ENCODE results near the gene ASB10. TPM values are rescaled to one million over a fixed set of nuclear protein-coding genes. Genes with fewer than 3 reads are reported as not detected.

The ASB10 gene
- total RNA-seq, 1 experiment from 2014 or later, result not detected

GRCh38 chr7:151133266-151133985 lies 53.6 kb downstream of the ASB10 start:
- Mint-ChIP-seq H3K27me3 (ENCODE audit: low read depth) (no peaks in the 10 kb centered on the region), H3K4me1 (peaks cover 9% of the 10 kb centered on the region), H3K4me3 (no peak overlapping the region), H3K9me3 (no peaks in the 10 kb centered on the region), H3K36me3 (peaks cover 26% of the 10 kb centered on the region), H3K27ac (no peak overlapping the region)
- TF ChIP-seq RELA (CRISPR knock-in tag; IDR thresholded peaks at IDR 0.05; ENCODE audit: borderline replicate concordance), result no peak
- TF ChIP-seq, protein P1, sequence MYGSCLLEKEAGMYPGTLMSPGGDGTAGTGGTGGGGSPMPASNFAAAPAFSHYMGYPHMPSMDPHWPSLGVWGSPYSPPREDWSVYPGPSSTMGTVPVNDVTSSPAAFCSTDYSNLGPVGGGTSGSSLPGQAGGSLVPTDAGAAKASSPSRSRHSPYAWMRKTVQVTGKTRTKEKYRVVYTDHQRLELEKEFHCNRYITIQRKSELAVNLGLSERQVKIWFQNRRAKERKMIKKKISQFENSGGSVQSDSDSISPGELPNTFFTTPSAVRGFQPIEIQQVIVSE (CRISPR knock-in tag; IDR thresholded peaks at IDR 0.05; ENCODE audit: borderline replicate concordance), result no peak
- no peak for TF ChIP-seq TP53 (CRISPR knock-in tag; IDR thresholded peaks at IDR 0.05)
- peak; percentile 87 for TF ChIP-seq ZNF317 (CRISPR knock-in tag; IDR thresholded peaks at IDR 0.05; ENCODE audit: borderline replicate concordance, low read depth)
- no peak for TF ChIP-seq OVOL2 (CRISPR knock-in tag; IDR thresholded peaks at IDR 0.05; ENCODE audit: borderline replicate concordance)
- TF ChIP-seq ZNF138 (CRISPR knock-in tag; conservative IDR thresholded peaks at IDR 0.05), result no peak
- no peak for DNase-seq (ENCODE audit: low spot score)
- ATAC-seq, result no peak
- ChIA-PET POLR2A (no interaction called here), CTCF (interaction anchor here (1.3 kb wide), 1 partner anchor 9 kb away, joined by 3 read pairs; no protein-coding TSS in a partner anchor)

DNA sequence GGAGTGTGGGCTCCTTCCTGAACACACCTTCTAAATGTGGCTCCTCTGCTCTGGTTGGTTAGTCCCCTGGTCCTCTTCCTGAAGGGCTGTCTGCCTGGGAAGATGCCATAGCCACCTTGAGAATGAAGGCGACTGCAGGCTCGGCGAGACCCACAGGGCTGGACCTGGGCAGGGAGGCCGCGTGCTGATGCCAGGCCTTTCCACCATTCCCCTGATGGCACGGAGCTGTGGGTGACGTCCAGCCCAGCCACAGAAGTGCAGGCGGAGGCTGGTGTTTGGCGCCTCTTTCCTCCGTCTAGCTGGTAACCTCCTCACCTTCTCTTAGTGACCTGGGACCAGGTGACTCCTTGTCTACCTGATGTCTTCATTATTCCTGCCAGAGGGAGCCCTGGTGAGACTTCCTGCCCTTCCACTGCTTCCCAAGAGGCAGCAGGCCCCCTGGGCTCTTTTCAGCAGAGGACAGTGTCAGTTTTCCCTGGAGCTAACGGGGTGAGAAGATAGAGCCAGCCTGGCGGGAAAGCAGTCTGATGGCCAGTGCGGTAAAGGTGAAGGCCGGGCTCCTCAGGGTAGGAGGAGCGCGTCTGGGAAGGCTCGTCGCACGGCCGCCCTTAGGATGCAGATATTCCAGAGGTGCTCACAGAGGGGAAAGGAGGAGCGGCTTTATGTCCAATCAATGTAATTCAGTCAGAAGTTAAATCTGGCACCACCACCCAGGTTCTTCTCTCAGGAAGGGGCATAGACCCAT lies 54.4 kb downstream of the ASB10 start:
- Mint-ChIP-seq H3K4me3 (no peak overlapping the region), H3K36me3 (peaks cover 31% of the 10 kb centered on the region), H3K9me3 (no peaks in the 10 kb centered on the region), H3K4me1 (peaks cover 8% of the 10 kb centered on the region), H3K27me3 (ENCODE audit: low read depth) (no peaks in the 10 kb centered on the region), H3K27ac (no peak overlapping the region)
- ChIA-PET CTCF (interaction anchor here (1.3 kb wide), 1 partner anchor 9 kb away, joined by 3 read pairs; no protein-coding TSS in a partner anchor), POLR2A (no interaction called here)
- DNase-seq (ENCODE audit: low spot score), result no peak
- ATAC-seq, result no peak
- TF ChIP-seq NFE2L1 (CRISPR knock-in tag; IDR thresholded peaks at IDR 0.05), result no peak
- TF ChIP-seq FOXJ3 (CRISPR knock-in tag; IDR thresholded peaks at IDR 0.05; ENCODE audit: borderline replicate concordance), result no peak
- no peak for TF ChIP-seq ZNF396 (CRISPR knock-in tag; IDR thresholded peaks at IDR 0.05; ENCODE audit: borderline replicate concordance)
- TF ChIP-seq TCF7 (CRISPR knock-in tag; IDR thresholded peaks at IDR 0.05; ENCODE audit: low read depth), result no peak
- no peak for TF ChIP-seq GTF2I (CRISPR knock-in tag; conservative IDR thresholded peaks at IDR 0.05)
- no peak for TF ChIP-seq ZNF138 (CRISPR knock-in tag; conservative IDR thresholded peaks at IDR 0.05)
- TF ChIP-seq JUN (CRISPR knock-in tag; IDR thresholded peaks at IDR 0.05), result no peak
- no peak for TF ChIP-seq HMGA2 (CRISPR knock-in tag; IDR thresholded peaks at IDR 0.05)
- no peak for TF ChIP-seq ZNF263 (CRISPR knock-in tag; IDR thresholded peaks at IDR 0.05; ENCODE audit: low read depth)
- TF ChIP-seq ELF4 (CRISPR knock-in tag; IDR thresholded peaks at IDR 0.05; ENCODE audit: low read depth), result no peak
- no peak for TF ChIP-seq RORB (CRISPR knock-in tag; IDR thresholded peaks at IDR 0.05)
- TF ChIP-seq, protein P2, sequence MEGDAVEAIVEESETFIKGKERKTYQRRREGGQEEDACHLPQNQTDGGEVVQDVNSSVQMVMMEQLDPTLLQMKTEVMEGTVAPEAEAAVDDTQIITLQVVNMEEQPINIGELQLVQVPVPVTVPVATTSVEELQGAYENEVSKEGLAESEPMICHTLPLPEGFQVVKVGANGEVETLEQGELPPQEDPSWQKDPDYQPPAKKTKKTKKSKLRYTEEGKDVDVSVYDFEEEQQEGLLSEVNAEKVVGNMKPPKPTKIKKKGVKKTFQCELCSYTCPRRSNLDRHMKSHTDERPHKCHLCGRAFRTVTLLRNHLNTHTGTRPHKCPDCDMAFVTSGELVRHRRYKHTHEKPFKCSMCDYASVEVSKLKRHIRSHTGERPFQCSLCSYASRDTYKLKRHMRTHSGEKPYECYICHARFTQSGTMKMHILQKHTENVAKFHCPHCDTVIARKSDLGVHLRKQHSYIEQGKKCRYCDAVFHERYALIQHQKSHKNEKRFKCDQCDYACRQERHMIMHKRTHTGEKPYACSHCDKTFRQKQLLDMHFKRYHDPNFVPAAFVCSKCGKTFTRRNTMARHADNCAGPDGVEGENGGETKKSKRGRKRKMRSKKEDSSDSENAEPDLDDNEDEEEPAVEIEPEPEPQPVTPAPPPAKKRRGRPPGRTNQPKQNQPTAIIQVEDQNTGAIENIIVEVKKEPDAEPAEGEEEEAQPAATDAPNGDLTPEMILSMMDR (IDR thresholded peaks at IDR 0.05), result no peak
- TF ChIP-seq, protein P3, sequence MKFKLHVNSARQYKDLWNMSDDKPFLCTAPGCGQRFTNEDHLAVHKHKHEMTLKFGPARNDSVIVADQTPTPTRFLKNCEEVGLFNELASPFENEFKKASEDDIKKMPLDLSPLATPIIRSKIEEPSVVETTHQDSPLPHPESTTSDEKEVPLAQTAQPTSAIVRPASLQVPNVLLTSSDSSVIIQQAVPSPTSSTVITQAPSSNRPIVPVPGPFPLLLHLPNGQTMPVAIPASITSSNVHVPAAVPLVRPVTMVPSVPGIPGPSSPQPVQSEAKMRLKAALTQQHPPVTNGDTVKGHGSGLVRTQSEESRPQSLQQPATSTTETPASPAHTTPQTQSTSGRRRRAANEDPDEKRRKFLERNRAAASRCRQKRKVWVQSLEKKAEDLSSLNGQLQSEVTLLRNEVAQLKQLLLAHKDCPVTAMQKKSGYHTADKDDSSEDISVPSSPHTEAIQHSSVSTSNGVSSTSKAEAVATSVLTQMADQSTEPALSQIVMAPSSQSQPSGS (CRISPR knock-in tag; IDR thresholded peaks at IDR 0.05; ENCODE audit: borderline replicate concordance, low read depth), result no peak
